OCI-LY1 (cell line): ENCODE results near the gene EIF2S3B.
A peak's percentile ranks its signal among the peaks of the same experiment; 100 is the strongest.

Experiments used
- H2AFZ ChIP-seq: fragments of 200-600 bp; sonication (generic), shearing (Covaris generic); 2 replicates; pipeline ENCODE4 v1.6.0; 2014; ENCODE audit warnings: antibody characterized with exemption, mild to moderate bottlenecking, low read length
- H3F3A ChIP-seq: fragments of 200-600 bp; sonication (generic), shearing (Covaris generic); 2 replicates; pipeline ENCODE4 v1.6.0; 2014; ENCODE audit warnings: mild to moderate bottlenecking, antibody characterized with exemption, low read length, moderate library complexity; ENCODE audit not compliant: insufficient read depth
- H3K27ac ChIP-seq: fragments of 200-600 bp; sonication (generic); 2 replicates; pipeline ENCODE4 v1.5.1; 2014; ENCODE audit warnings: low read length, mixed run types, mild to moderate bottlenecking, low read depth; ENCODE audit not compliant: poor library complexity, severe bottlenecking
- H3K27me3 ChIP-seq: fragments of 200-600 bp; sonication (generic); 2 replicates; pipeline ENCODE4 v1.6.0; 2014; ENCODE audit warnings: antibody characterized with exemption, mild to moderate bottlenecking, low read length, moderate library complexity; ENCODE audit not compliant: insufficient read depth
- H3K36me3 ChIP-seq: fragments of 200-600 bp; sonication (generic); 2 replicates; pipeline ENCODE4 v1.6.1; 2014; ENCODE audit warnings: mild to moderate bottlenecking, antibody characterized with exemption, low read length, moderate library complexity, mixed read lengths; ENCODE audit not compliant: insufficient read depth
- H3K4me1 ChIP-seq: fragments of 200-600 bp; sonication (generic); 2 replicates; pipeline ENCODE4 v1.5.1; 2014; ENCODE audit warnings: mild to moderate bottlenecking, low read length, moderate library complexity; ENCODE audit not compliant: insufficient read depth, severe bottlenecking
- H3K4me2 ChIP-seq: fragments of 200-600 bp; sonication (generic), shearing (Covaris generic); 2 replicates; pipeline ENCODE4 v1.6.1; 2014; ENCODE audit warnings: low read length
- H3K4me3 ChIP-seq: fragments of 200-600 bp; sonication (generic); 2 replicates; pipeline ENCODE4 v1.5.1; 2014; ENCODE audit warnings: low read length, low read depth, mild to moderate bottlenecking, mixed read lengths; ENCODE audit not compliant: poor library complexity, severe bottlenecking
- H3K79me2 ChIP-seq: fragments of 200-600 bp; shearing (Covaris generic); 2 replicates; pipeline ENCODE4 v1.6.1; 2016; ENCODE audit warnings: mixed run types, low read length, mixed read lengths; ENCODE audit not compliant: insufficient read depth
- H3K9ac ChIP-seq: fragments of 200-600 bp; sonication (generic), shearing (Covaris generic); 2 replicates; pipeline ENCODE4 v1.6.1; 2014; ENCODE audit warnings: mild to moderate bottlenecking, low read length, mixed read lengths
- H3K9me2 ChIP-seq: fragments of 200-600 bp; sonication (generic), shearing (Covaris generic); 2 replicates; pipeline ENCODE4 v1.6.1; 2014; ENCODE audit warnings: low read depth, mild to moderate bottlenecking, low read length, mixed read lengths
- H3K9me3 ChIP-seq: fragments of 200-600 bp; shearing (Covaris generic); 2 replicates; pipeline ENCODE4 v1.6.1; 2014; ENCODE audit warnings: low read length, mixed read lengths
- H4K20me1 ChIP-seq: fragments of 200-600 bp; sonication (generic), shearing (Covaris generic); 2 replicates; pipeline ENCODE4 v1.6.0; 2016; ENCODE audit warnings: mild to moderate bottlenecking, low read length; ENCODE audit not compliant: insufficient read depth
- EZH2 ChIP-seq: fragments of 200-600 bp; sonication (generic), shearing (Covaris generic); IDR thresholded peaks from 2 replicates; pipeline ENCODE4 v1.8.0; 2017; ENCODE audit warnings: borderline replicate concordance, mixed run types, mild to moderate bottlenecking, antibody characterized with exemption, low read length, moderate library complexity, mixed read lengths
- TF ChIP-seq, protein P1 (sequence below): fragments of 200-600 bp; sonication (generic), shearing (Covaris generic); IDR thresholded peaks from 2 replicates; pipeline ENCODE4 v1.5.1; 2017; ENCODE audit warnings: mild to moderate bottlenecking, antibody characterized with exemption, low read length, moderate library complexity, mixed read lengths

EIF2S3B gene

DNA sequence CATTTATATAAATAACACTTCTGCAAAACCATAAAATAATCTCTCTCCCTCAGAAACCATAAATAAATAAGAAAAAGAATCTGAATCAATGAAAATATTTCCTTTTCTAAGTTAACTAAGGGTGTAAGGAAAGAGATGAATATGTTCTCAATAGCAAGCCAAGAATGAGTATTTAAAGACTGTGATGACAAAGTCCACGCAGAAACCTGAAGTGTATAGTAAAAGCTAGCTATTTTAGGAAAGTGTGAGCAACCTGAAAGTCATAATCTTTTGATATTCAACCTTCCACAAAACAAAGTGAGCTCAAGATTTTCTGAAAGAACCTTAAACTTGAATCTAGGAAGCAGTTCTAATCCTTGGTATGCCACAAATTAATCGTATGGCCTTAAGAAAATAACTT, 15.9 kb downstream of the EIF2S3B start:
- no peak overlapping the region for H3K4me3 ChIP-seq
- no peaks in the 10 kb centered on the region for H3K9me2 ChIP-seq
- peaks cover 10% of the 10 kb centered on the region for H3K4me1 ChIP-seq
- peak overlapping the region; percentile 67; the same call in 1 of the 2 replicates for H2AFZ ChIP-seq
- H3K9ac ChIP-seq: no peak overlapping the region
- H3K27ac ChIP-seq: no peak overlapping the region
- no peaks in the 10 kb centered on the region for H3K79me2 ChIP-seq
- no peaks in the 10 kb centered on the region for H4K20me1 ChIP-seq
- no peaks in the 10 kb centered on the region for H3K9me3 ChIP-seq
- no peak for TF ChIP-seq EZH2
- TF ChIP-seq, protein P1, sequence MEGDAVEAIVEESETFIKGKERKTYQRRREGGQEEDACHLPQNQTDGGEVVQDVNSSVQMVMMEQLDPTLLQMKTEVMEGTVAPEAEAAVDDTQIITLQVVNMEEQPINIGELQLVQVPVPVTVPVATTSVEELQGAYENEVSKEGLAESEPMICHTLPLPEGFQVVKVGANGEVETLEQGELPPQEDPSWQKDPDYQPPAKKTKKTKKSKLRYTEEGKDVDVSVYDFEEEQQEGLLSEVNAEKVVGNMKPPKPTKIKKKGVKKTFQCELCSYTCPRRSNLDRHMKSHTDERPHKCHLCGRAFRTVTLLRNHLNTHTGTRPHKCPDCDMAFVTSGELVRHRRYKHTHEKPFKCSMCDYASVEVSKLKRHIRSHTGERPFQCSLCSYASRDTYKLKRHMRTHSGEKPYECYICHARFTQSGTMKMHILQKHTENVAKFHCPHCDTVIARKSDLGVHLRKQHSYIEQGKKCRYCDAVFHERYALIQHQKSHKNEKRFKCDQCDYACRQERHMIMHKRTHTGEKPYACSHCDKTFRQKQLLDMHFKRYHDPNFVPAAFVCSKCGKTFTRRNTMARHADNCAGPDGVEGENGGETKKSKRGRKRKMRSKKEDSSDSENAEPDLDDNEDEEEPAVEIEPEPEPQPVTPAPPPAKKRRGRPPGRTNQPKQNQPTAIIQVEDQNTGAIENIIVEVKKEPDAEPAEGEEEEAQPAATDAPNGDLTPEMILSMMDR: no peak
- no peaks in the 10 kb centered on the region for H3F3A ChIP-seq
- H3K4me2 ChIP-seq: no peak overlapping the region
- H3K36me3 ChIP-seq: no peaks in the 10 kb centered on the region
- no peaks in the 10 kb centered on the region for H3K27me3 ChIP-seq

- Histone ChIP-seq H3K9me2 (no peaks in the 10 kb centered on the region), H3K9ac (peak overlapping the region; percentile 28; the same call in 1 of the 2 replicates), H3K4me3 (no peak overlapping the region), H4K20me1 (no peaks in the 10 kb centered on the region), H3K27me3 (no peaks in the 10 kb centered on the region), H3K4me2 (peak overlapping the region; percentile 46), H3K79me2 (no peaks in the 10 kb centered on the region), H3F3A (no peaks in the 10 kb centered on the region), H2AFZ (peak overlapping the region; percentile 75), H3K27ac (no peak overlapping the region), H3K36me3 (no peaks in the 10 kb centered on the region), H3K4me1 (peaks cover 9% of the 10 kb centered on the region), H3K9me3 (peaks cover 9% of the 10 kb centered on the region; the same call in 1 of the 2 replicates)
- TF ChIP-seq EZH2: no peak
- TF ChIP-seq, protein P1: no peak
These were observed 22.7 kb downstream of the EIF2S3B start for GRCh38 chr12:10528174-10528953.

DNA sequence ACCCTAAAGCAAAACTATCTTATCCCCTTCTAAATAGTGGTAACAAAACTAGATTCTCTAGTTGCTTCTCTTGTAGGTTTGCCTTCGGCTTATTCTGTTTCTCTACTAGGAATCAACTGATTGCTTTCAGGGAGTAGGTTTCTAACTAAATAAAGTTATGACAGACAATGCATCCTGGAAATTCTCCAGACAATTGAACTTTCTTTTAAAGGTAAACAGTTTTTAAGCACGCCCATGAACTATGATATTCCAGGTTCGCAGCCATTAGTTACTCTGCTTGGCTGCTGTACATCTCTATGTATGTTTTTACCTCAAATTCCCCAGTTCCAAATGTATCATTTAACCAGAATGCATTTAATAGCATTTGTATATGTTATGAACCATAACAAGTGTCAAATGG, 23.9 kb downstream of the EIF2S3B start:
- Histone ChIP-seq H4K20me1 (no peaks in the 10 kb centered on the region), H3K4me3 (no peak overlapping the region), H3F3A (no peaks in the 10 kb centered on the region), H3K9me2 (no peaks in the 10 kb centered on the region), H3K27ac (no peak overlapping the region), H3K4me2 (no peak overlapping the region), H2AFZ (peak overlapping the region; percentile 75), H3K9me3 (peaks cover 10% of the 10 kb centered on the region; the same call in 1 of the 2 replicates), H3K36me3 (no peaks in the 10 kb centered on the region), H3K27me3 (no peaks in the 10 kb centered on the region), H3K79me2 (no peaks in the 10 kb centered on the region), H3K9ac (no peak overlapping the region), H3K4me1 (peaks cover 9% of the 10 kb centered on the region)
- TF ChIP-seq EZH2: no peak
- TF ChIP-seq, protein P1: no peak
